Epithelial cell of umbilical artery (primary cell): ENCODE measurements around the gene COL13A1. TPM values are rescaled to one million over a fixed set of nuclear protein-coding genes. Genes with fewer than 3 reads are reported as not detected.

Experiments used
- total RNA-seq: library from RNA; depleted of rRNA; stranded (reverse); fragments of >200 nt; gene quantifications from 2 replicates; pipeline ENCODE4 v1.2.3, GENCODE V29; 2014

COL13A1 gene
- 15.6 and 37.2 TPM in 2 replicates for total RNA-seq

DNA sequence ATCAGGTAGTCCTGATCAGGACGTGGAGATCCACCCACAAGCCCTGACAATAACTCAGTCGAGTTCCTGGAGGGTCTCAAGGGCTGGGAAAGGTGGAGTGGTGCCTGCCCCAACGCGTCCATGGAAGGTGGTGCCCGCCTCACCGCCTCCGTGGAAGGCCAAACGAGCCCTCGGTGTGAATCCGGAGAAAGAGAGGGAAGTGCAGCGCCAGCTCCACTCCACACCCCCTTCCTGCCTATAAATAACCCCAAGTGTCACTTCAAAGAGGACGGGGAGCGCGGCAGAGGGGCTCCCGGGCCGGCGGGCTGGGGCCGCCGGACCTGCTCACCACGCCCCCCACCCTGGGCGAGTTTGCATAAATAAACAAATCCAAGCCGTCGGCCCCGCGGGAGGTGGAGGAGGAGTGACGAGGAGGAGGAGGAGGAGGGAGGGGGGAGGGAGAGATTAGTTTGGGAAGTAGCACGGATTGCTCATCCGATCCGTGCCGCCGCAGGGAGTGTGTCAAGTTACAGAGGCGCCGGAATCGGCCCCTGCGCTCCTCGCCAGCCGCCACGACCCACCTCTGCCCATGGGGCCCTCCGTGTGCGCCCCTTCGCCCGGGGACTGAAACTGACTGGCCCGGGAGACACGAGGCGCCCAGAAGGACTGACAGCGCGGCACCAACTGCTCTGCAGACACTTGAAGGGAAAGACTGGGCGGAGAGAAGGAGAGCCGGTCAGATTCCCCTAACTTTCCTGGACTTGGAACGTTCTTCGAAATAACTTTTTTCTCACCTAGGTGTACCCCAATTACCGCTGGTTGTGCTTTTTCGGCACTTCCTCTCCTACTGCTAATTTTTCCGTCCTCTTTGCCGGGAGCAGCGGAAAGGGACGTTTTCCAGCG lies at the start of gene COL13A1:
COL13A1 (plus strand) TSS at position 473 of the 882 bp plus-strand sequence. CDS start 518 bp downstream, outside the sequence.

Other genes with a start within 250 kb of the COL13A1 start
- not detected in 2 replicates for gene NEUROG3, start 228.5 kb upstream of the COL13A1 start, total RNA-seq
- gene FAM241B, start 171.7 kb upstream of the COL13A1 start, total RNA-seq: 0.32 TPM in 1 of 2 replicates, not detected in the other